ENCODE results near the gene SELENON. TPM values are rescaled to one million over a fixed set of nuclear protein-coding genes. Genes with fewer than 3 reads are reported as not detected.

SELENON gene
- total and polyA plus RNA-seq, 2 of the 4 experiments (the other 2 are of a cell fraction): 9.1 to 114 TPM

DNA sequence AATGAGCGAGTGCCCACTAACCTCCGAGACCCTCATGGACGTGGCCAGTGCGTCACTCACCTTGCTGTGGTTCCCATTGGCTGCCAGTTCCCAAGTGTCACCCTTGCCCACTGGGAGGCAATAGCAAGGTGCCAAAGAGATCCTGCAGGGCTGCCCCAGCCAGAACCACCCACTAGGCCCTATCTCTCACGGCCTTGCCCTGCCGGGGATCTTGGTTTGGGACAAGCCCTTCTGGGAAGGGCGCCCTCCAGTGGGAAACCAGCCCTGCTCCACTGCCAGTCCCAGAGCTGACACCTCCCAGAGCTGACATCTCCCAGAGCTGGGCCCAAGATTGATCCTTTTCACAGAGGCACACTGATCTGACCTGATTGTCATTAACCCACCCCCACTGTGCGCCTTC is 2.1 kb upstream of the SELENON start:
- H4K8ac ChIP-seq (ENCODE audit: low read depth in 2 of 2, low read length in 2 of 2): no peak overlapping the region
- H3K4me3 ChIP-seq (ENCODE audit: insufficient read depth, low read depth, low read length): no peak overlapping the region
- H3K4me1 ChIP-seq (ENCODE audit: control insufficient read depth, insufficient read depth, low read length): peaks cover 12% of the 10 kb centered on the region
- H3K56ac ChIP-seq (ENCODE audit: extremely low read depth, insufficient read depth, low read length): no peak overlapping the region
- no peak overlapping the region for H2BK5ac ChIP-seq (ENCODE audit: low read depth, low read length, poor library complexity, severe bottlenecking)
- BruUV-seq (replicated peaks): no TSS peak
- no peak overlapping the region for H2BK15ac ChIP-seq (ENCODE audit: low read depth, low read length)
- no peak for ATAC-seq (ENCODE audit: low read depth)
- no peak overlapping the region for H3K23ac ChIP-seq (ENCODE audit: low read depth, low read length)
- no CpG with 5 or more reads among the region's 8 CpGs for WGBS, 2 experiments (ENCODE audit: extremely low coverage in 2 of 2, insufficient read length in 1 of 2)
- POLR2A ChIA-PET (ENCODE audit: unreplicated experiment): no interaction called here
- no peak overlapping the region for H3K9ac ChIP-seq (ENCODE audit: low read depth, low read length)
- peaks cover 16 to 25% of the 10 kb centered on the region in 2 experiments; a peak in 3 of 4 replicates for H3K79me1 ChIP-seq (ENCODE audit: low read depth in 1 of 2, low read length in 2 of 2)
- H3K36me3 ChIP-seq (ENCODE audit: control insufficient read depth, insufficient read depth, low read length): no peaks in the 10 kb centered on the region
- peak; percentile 51 for TF ChIP-seq CTCF (conservative IDR thresholded peaks at IDR 0.05; ENCODE audit: low read depth, low read length)
- TF ChIP-seq NFE2L2 (IDR thresholded peaks at IDR 0.05; ENCODE audit: low read depth, low read length): no peak
- no peak for TF ChIP-seq MAFK (IDR thresholded peaks at IDR 0.05; ENCODE audit: low read depth, low read length)
- no peak for TF ChIP-seq MAZ (IDR thresholded peaks at IDR 0.05; ENCODE audit: borderline replicate concordance, low read depth, low read length)
- TF ChIP-seq SMC3 (IDR thresholded peaks at IDR 0.05; ENCODE audit: low read depth, low read length): peak; percentile 59
- TF ChIP-seq RAD21 (IDR thresholded peaks at IDR 0.05; ENCODE audit: low read length): peak; percentile 40
- H2BK20ac ChIP-seq (ENCODE audit: low read depth, low read length): peak overlapping the region; percentile 64; the same call in 1 of the 2 replicates
- peak overlapping the region; percentile 20; the same call in 1 of the 2 replicates for H3K4ac ChIP-seq (ENCODE audit: low read depth, low read length)
- in situ Hi-C loops (cut with MboI; ENCODE audit: low sequenced_read_pairs): no loop called here
- no peak overlapping the region for H4K91ac ChIP-seq (ENCODE audit: insufficient read depth, low read depth, low read length)
- peak overlapping the region; percentile 9 for H2AFZ ChIP-seq (replicated peaks; ENCODE audit: low read length, poor library complexity)
- peaks cover 9% of the 10 kb centered on the region for H3K9me1 ChIP-seq (ENCODE audit: insufficient read depth, low read length)
- dilution Hi-C loops (cut with HindIII; ENCODE audit: low sequenced_read_pairs, unreplicated experiment): no loop called here
- H4K20me1 ChIP-seq (ENCODE audit: insufficient read depth, low read length): no peaks in the 10 kb centered on the region
- H3K27me3 ChIP-seq (ENCODE audit: control insufficient read depth, insufficient read depth, low read length): no peaks in the 10 kb centered on the region
- no peak for DNase-seq
- no peak overlapping the region for H2BK120ac ChIP-seq (ENCODE audit: low read depth, low read length)
- no peak overlapping the region for H4K5ac ChIP-seq (ENCODE audit: low read depth, low read length)
- H3K27ac ChIP-seq (ENCODE audit: insufficient read depth, low read length): no peak overlapping the region
- no peak overlapping the region for H3K14ac ChIP-seq (replicated peaks; ENCODE audit: low read depth, low read length)
- no peak overlapping the region for H3K4me2 ChIP-seq (ENCODE audit: low read depth, low read length)
- H3K18ac ChIP-seq (ENCODE audit: low read depth, low read length): no peak overlapping the region
- peak overlapping the region; percentile 84; the same call in 1 of the 2 replicates for H2AK5ac ChIP-seq (ENCODE audit: low read depth, low read length)
- CTCF ChIA-PET: interaction anchor here (0.8 to 1.9 kb wide), 4 partner anchors 10 to 189 kb away, joined by 3 to 7 read pairs (median 3); no protein-coding TSS in a partner anchor
- H2AK9ac ChIP-seq (replicated peaks; ENCODE audit: low read depth, low read length, poor library complexity): no peak overlapping the region
- no peaks in the 10 kb centered on the region for H3K9me3 ChIP-seq (ENCODE audit: control insufficient read depth, insufficient read depth, low read length)
- intact Hi-C loops (cut with micrococcal nuclease): loop anchor here (1.0 to 5.0 kb wide), 3 partner anchors 86 to 187 kb away; no protein-coding TSS in a partner anchor
